ENCODE results near the gene RNF151.

RNF151 gene

GRCh38 chr16:1978476-1979120, 11.9 kb downstream of the RNF151 start:
- DNase-seq, result no peak

GRCh38 chr16:1979271-1980029, 12.8 kb downstream of the RNF151 start:
- DNase-seq, result no peak

- DNase-seq, result no peak
Measured at GRCh38 chr16:1980030-1980769, 13.5 kb downstream of the RNF151 start.

- DNase-seq, result no peak
Measured at GRCh38 chr16:1980770-1981087, 14.1 kb downstream of the RNF151 start.

- no peak for DNase-seq
Measured at GRCh38 chr16:1981398-1981836, 14.8 kb downstream of the RNF151 start, which contains the start of gene NOXO1. NOXO1 (minus strand) TSS chr16:1981469; CDS start chr16:1981179, 290 bp downstream.

- no peak for DNase-seq
Measured at GRCh38 chr16:1982013-1982433, 15.4 kb downstream of the RNF151 start.

GRCh38 chr16:1982991-1983543, 16.4 kb downstream of the RNF151 start:
- DNase-seq, result no peak

GRCh38 chr16:1983544-1984346, 17.1 kb downstream of the RNF151 start, which contains the start of gene GFER:
GFER (plus strand) TSS chr16:1984193; CDS start chr16:1984219, 26 bp downstream.
- peak; percentile 79 for DNase-seq

- DNase-seq, result no peak
Measured at GRCh38 chr16:1984347-1985225, 17.9 kb downstream of the RNF151 start.

- DNase-seq, result no peak
Measured at GRCh38 chr16:1985466-1986150, 19.0 kb downstream of the RNF151 start.

GRCh38 chr16:1987198-1987597, 20.5 kb downstream of the RNF151 start:
- no peak for DNase-seq

- no peak for DNase-seq
Measured at GRCh38 chr16:1989209-1990100, 22.8 kb downstream of the RNF151 start, which contains the start of gene SYNGR3. SYNGR3 (plus strand) TSS chr16:1989970; CDS start chr16:1990103, 133 bp downstream.

- DNase-seq, result no peak
Measured at GRCh38 chr16:1990101-1990350, 23.4 kb downstream of the RNF151 start.

GRCh38 chr16:1990351-1991134, 23.9 kb downstream of the RNF151 start:
- DNase-seq, result no peak

- DNase-seq, result no peak
Measured at GRCh38 chr16:1991135-1991551, 24.5 kb downstream of the RNF151 start.

- DNase-seq, result no peak
Measured at GRCh38 chr16:1991588-1991947, 24.9 kb downstream of the RNF151 start.

- DNase-seq, result peak; percentile 88
Measured at GRCh38 chr16:1991948-1992703, 25.5 kb downstream of the RNF151 start.

GRCh38 chr16:1992704-1993317, 26.2 kb downstream of the RNF151 start:
- DNase-seq, result no peak

Data from amniotic stem cell (primary cell).